BLaER1 treated with 17β-estradiol and CSF1 and Interleukin-3, amounts not matched to agents 10 nM and 100 nM (cell line): ENCODE results near the gene POLR1G.
A peak's percentile ranks its signal among the peaks of the same experiment; 100 is the strongest.

Experiments
- H3K27ac ChIP-seq, 11 experiments: shearing (Covaris generic); formaldehyde crosslinking; 2 replicates each; pipeline ENCODE4 v1.8.1; 2022
- H3K27me3 ChIP-seq, 11 experiments: shearing (Covaris generic); formaldehyde crosslinking; 2 replicates each; pipeline ENCODE4 v1.8.1; 2022
- H3K36me3 ChIP-seq, 11 experiments: shearing (Covaris generic); formaldehyde crosslinking; 2 replicates each; pipeline ENCODE4 v1.8.1; 2022
- H3K4me1 ChIP-seq, 10 experiments: shearing (Covaris generic); formaldehyde crosslinking; 2 replicates each; pipeline ENCODE4 v1.8.1; 2022
- H3K4me2 ChIP-seq, 11 experiments: shearing (Covaris generic); formaldehyde crosslinking; 2 replicates each; pipeline ENCODE4 v1.8.1; 2022
- H3K4me3 ChIP-seq, 10 experiments: shearing (Covaris generic); formaldehyde crosslinking; 2 replicates each; pipeline ENCODE4 v1.8.1; 2022
- H3K9ac ChIP-seq, 11 experiments: shearing (Covaris generic); formaldehyde crosslinking; 2 replicates each; pipeline ENCODE4 v1.8.1; 2022
- H3K9me3 ChIP-seq, 11 experiments: shearing (Covaris generic); formaldehyde crosslinking; replicated peaks in 1 of 11; 2 replicates each; pipeline ENCODE4 v1.8.1; 2022
- H4K20me1 ChIP-seq, 11 experiments: shearing (Covaris generic); formaldehyde crosslinking; 2 replicates each; pipeline ENCODE4 v1.8.1; 2022
- Cebpa-rat ChIP-seq, 11 experiments: shearing (Covaris generic); IDR thresholded peaks; 2 replicates each; pipeline ENCODE4 v1.8.1; 2022

The POLR1G gene

DNA sequence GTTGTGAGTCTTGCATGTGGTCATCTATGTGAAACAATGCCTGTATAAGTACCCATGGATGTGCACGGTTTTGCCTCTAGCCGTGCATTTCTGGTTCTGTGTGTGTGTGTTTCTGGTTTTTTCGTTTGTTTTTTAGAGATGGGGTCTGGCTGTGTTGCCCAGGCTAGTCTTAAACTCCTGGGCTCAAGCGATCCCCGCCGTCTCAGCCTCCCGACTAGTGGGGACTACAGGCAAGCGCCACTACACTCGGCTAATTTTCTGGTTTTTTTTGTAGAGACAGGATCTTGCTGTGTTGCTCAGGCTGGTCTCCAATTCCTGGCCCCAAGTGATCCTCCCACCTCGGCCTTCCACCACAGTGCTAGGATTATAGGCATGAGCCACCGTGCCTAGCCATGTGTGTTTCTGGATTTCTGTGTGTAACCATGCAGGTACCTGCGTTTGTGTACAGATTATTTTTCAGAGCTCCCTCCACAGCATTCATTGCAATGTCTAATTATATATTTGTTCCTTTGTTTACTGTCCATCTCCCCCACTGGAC lies 45.5 kb downstream of the POLR1G start:
- H4K20me1 ChIP-seq = 0 out of 22 replicates have a peak, but pooled peaks cover 0 to 4% (median 0%) of the 10 kb centered on the region in 11 experiments
- peak overlapping the region; percentile 81 to 99 (median 97) for H3K4me2 ChIP-seq
- TF ChIP-seq Cebpa-rat (IDR thresholded peaks at IDR 0.05) = no peak
- H3K27me3 ChIP-seq = no peaks in the 10 kb centered on the region
- H3K27ac ChIP-seq = peak overlapping the region in 3 of 11 experiments; percentile 71 to 97 (median 96); a peak in 4 of 22 replicates
- H3K9ac ChIP-seq = peak overlapping the region in 2 of 11 experiments; percentile 8 to 92; a peak in 2 of 22 replicates
- peak overlapping the region in 1 of 10 experiments; percentile 69; a peak in 2 of 20 replicates for H3K4me3 ChIP-seq
- no peaks in the 10 kb centered on the region for H3K9me3 ChIP-seq
- peaks cover 51 to 86% (median 77%) of the 10 kb centered on the region in 10 experiments for H3K4me1 ChIP-seq
- H3K36me3 ChIP-seq = no peaks in the 10 kb centered on the region

DNA sequence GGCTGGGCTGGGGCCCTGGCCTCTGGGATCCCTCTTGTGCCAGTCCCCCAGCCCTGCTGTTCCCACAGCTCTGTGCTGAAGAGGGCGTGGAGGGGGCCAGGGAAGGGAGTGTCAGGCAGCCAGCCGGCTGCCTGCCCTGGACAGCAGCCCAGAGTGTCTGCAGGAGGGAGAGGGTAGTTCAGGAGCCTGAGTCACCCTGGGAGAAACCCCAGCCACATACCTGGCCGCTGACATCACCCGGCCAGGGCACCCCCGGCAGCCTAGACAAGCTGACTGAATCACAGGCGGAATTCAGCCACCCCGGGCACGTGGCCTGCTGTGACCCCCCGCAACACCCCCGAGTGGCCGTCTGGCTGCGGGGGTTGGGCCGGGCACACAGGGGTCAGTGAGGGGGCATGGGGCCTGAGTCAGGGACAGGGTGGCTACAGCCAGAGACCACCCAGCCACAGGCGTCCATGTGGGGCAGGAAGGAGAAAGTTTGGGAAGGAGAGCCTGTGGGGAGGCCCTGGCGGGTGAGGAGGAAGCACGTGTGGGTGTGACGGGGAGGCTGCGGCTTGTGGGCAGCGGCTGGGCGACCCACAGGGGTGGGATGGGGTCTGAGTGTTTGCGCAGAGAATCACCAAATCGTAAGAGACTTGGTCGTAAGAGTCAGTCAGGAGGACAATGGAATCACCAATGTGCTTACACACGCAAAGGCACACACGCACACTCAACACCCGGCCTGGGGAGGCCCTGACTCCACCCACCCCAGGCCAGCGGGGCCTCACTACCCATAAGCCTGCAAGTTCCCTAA lies 49.5 kb downstream of the POLR1G start:
- Histone ChIP-seq H3K9ac (peak overlapping the region; percentile 50 to 75 (median 66)), H3K4me1 (peaks cover 52 to 93% (median 83%) of the 10 kb centered on the region in 10 experiments), H3K9me3 (no peaks in the 10 kb centered on the region), H3K4me2 (peak overlapping the region; percentile 75 to 93 (median 82)), H3K27ac (peak overlapping the region; percentile 63 to 85 (median 76); a peak in 21 of 22 replicates), H3K4me3 (peak overlapping the region in 5 of 10 experiments; percentile 1 to 56 (median 31); a peak in 7 of 20 replicates), H3K36me3 (no peaks in the 10 kb centered on the region), H3K27me3 (no peaks in the 10 kb centered on the region), H4K20me1 (0 out of 22 replicates have a peak, but pooled peaks cover 0 to 4% (median 0%) of the 10 kb centered on the region in 11 experiments)
- TF ChIP-seq Cebpa-rat (IDR thresholded peaks at IDR 0.05) = no peak

GRCh38 chr19:45456500-45456815 lies 50.0 kb downstream of the POLR1G start:
- Histone ChIP-seq H3K4me3 (peak overlapping the region in 3 of 10 experiments; percentile 6 to 56 (median 35); a peak in 6 of 20 replicates), H4K20me1 (0 out of 22 replicates have a peak, but pooled peaks cover 0 to 4% (median 0%) of the 10 kb centered on the region in 11 experiments), H3K4me1 (peaks cover 49 to 93% (median 83%) of the 10 kb centered on the region in 10 experiments), H3K27me3 (no peaks in the 10 kb centered on the region), H3K4me2 (peak overlapping the region; percentile 75 to 93 (median 82)), H3K9ac (peak overlapping the region; percentile 37 to 75 (median 66); a peak in 17 of 22 replicates), H3K27ac (peak overlapping the region; percentile 20 to 85 (median 76); a peak in 21 of 22 replicates), H3K9me3 (no peaks in the 10 kb centered on the region), H3K36me3 (no peaks in the 10 kb centered on the region)
- no peak for TF ChIP-seq Cebpa-rat (IDR thresholded peaks at IDR 0.05)

- Histone ChIP-seq H3K4me1 (peaks cover 55 to 94% (median 85%) of the 10 kb centered on the region in 10 experiments), H3K36me3 (no peaks in the 10 kb centered on the region), H3K9ac (no peak overlapping the region), H4K20me1 (peaks cover 0 to 7% (median 0%) of the 10 kb centered on the region in 11 experiments; a peak in 2 of 22 replicates), H3K4me2 (peak overlapping the region in 1 of 11 experiments; percentile 79; a peak in 2 of 22 replicates), H3K9me3 (no peaks in the 10 kb centered on the region), H3K4me3 (no peak overlapping the region), H3K27ac (no peak overlapping the region), H3K27me3 (no peaks in the 10 kb centered on the region)
- no peak for TF ChIP-seq Cebpa-rat (IDR thresholded peaks at IDR 0.05)
These were observed 51.3 kb downstream of the POLR1G start for GRCh38 chr19:45457776-45458175.
